A549 (cell line): Measurements from ENCODE around the gene USH1C. TPM values are rescaled to one million over a fixed set of nuclear protein-coding genes. Genes with fewer than 3 reads are reported as not detected.

Source experiments
- ATAC-seq, 2 experiments: fragments of 200-7000 bp in 1 of 2; fragments of >200 bp in 1 of 2; cut with Nextera tagmentation in 1 of 2; cut with Tn5 transposase in 1 of 2; 3 replicates each; pipeline versions ENCODE4 v1.8.0 to v1.9.1; 2018 to 2020; ENCODE audit warnings: mild to moderate bottlenecking in 1 of 2, moderate library complexity in 1 of 2
- CTCF ChIA-PET: fragments of 300-600 bp; sonication (Branson Sonifier 250); formaldehyde crosslinking; extraction: SDS; loops from one replicate; lab custom pipeline; 2021; ENCODE audit warnings: antibody characterized with exemption, inconsistent platforms; lab: Yijun Ruan, JAX
- POLR2A ChIA-PET: fragments of 350-600 bp; formaldehyde crosslinking; extraction: SDS; loops from one replicate; lab custom pipeline; 2021; ENCODE audit warnings: antibody characterized with exemption, inconsistent platforms; lab: Yijun Ruan, JAX
- DNase-seq, 2 experiments: peaks; one replicate each; pipeline versions ENCODE4 v3.0.0 to v3.0.0-alpha.2; 2011 to 2016; ENCODE audit warnings: low read depth in 1 of 2, low spot score in 1 of 2
- FAIRE-seq: peaks from 2 replicates; lab custom pipeline; 2011; peaks lifted over from hg19 to GRCh38; lab: Jason Lieb, UNC
- H3K27ac ChIP-seq, 2 experiments: fragments of >200 bp; sonication (Bioruptor Twin); formaldehyde crosslinking; 3 replicates each; pipeline ENCODE4 v1.5.1; 2016 to 2017
- H3K4me1 ChIP-seq: fragments of >200 bp; sonication (Bioruptor Twin); formaldehyde crosslinking; 3 replicates; pipeline ENCODE4 v1.6.1; 2016
- H3K4me2 ChIP-seq: fragments of >200 bp; sonication (Bioruptor Twin); formaldehyde crosslinking; 3 replicates; pipeline ENCODE4 v1.6.1; 2016
- H3K4me3 ChIP-seq: fragments of >200 bp; sonication (Bioruptor Twin); formaldehyde crosslinking; 3 replicates; pipeline ENCODE4 v1.5.1; 2016
- H3K9me3 ChIP-seq: fragments of >200 bp; sonication (Bioruptor Twin); formaldehyde crosslinking; 3 replicates; pipeline ENCODE4 v1.6.1; 2016
- BHLHE40 ChIP-seq: IDR thresholded peaks from 2 replicates; pipeline ENCODE4 v1.6.1; 2012; ENCODE audit warnings: low read depth, low read length, inconsistent platforms
- CBX2 ChIP-seq: fragments of 200-600 bp; sonication (generic); IDR thresholded peaks from 2 replicates; pipeline ENCODE4 v1.6.1; 2016; ENCODE audit warnings: low read depth, mild to moderate bottlenecking, borderline replicate concordance
- CBX8 ChIP-seq: fragments of 200-600 bp; sonication (generic); IDR thresholded peaks from 2 replicates; pipeline ENCODE4 v1.6.1; 2016
- CEBPB ChIP-seq, 2 experiments: fragments of >200 bp in 1 of 2; sonication (Bioruptor Twin) in 1 of 2; formaldehyde crosslinking in 1 of 2; IDR thresholded peaks; 2 replicates each; pipeline ENCODE4 v1.6.1; 2012 to 2016
- CTCF ChIP-seq: fragments of >200 bp; sonication (Bioruptor Twin); formaldehyde crosslinking; IDR thresholded peaks from 3 replicates; pipeline ENCODE4 v1.5.1; 2016
- E2F6 ChIP-seq: IDR thresholded peaks from 2 replicates; pipeline ENCODE4 v1.6.1; 2012; ENCODE audit warnings: low read depth, borderline replicate concordance
- EHF ChIP-seq: fragments of 250-450 bp; sonication (Bioruptor Pico); IDR thresholded peaks from 2 replicates; pipeline ENCODE4 v1.5.0; 2020; ENCODE audit warnings: mild to moderate bottlenecking
- EHMT2 ChIP-seq: fragments of 200-600 bp; sonication (generic); IDR thresholded peaks from 2 replicates; pipeline ENCODE4 v1.6.1; 2016; ENCODE audit warnings: antibody characterized with exemption, low read depth, mild to moderate bottlenecking, moderate library complexity
- ELK1 ChIP-seq: fragments of 150-350 bp; IDR thresholded peaks from 2 replicates; pipeline ENCODE4 v1.6.1; 2014; ENCODE audit warnings: low read depth, mild to moderate bottlenecking, low read length
- EP300 ChIP-seq, 2 experiments: fragments of >200 bp; sonication (Bioruptor Twin); formaldehyde crosslinking; IDR thresholded peaks; 2 replicates in 1 of 2; 3 replicates in 1 of 2; pipeline ENCODE4 v1.6.1; 2016 to 2017
- ESRRA ChIP-seq: fragments of 150-350 bp; IDR thresholded peaks from 2 replicates; pipeline ENCODE4 v1.6.1; 2014; ENCODE audit warnings: mild to moderate bottlenecking, low read length, borderline replicate concordance
- FOSB ChIP-seq: fragments of 250-450 bp; sonication (Bioruptor Pico); IDR thresholded peaks from 2 replicates; pipeline ENCODE4 v1.5.0; 2020; ENCODE audit warnings: mild to moderate bottlenecking, moderate library complexity
- HDAC2 ChIP-seq: fragments of 200-600 bp; sonication (generic); IDR thresholded peaks from 2 replicates; pipeline ENCODE4 v1.6.1; 2016
- HES2 ChIP-seq: fragments of >200 bp; sonication (Bioruptor Twin); formaldehyde crosslinking; IDR thresholded peaks from 2 replicates; pipeline ENCODE4 v1.6.1; 2016
- HEYL ChIP-seq: fragments of 250-450 bp; sonication (Bioruptor Pico); IDR thresholded peaks from 2 replicates; pipeline ENCODE4 v1.8.0; 2021; ENCODE audit warnings: mild to moderate bottlenecking, moderate library complexity
- HOXB13 ChIP-seq: fragments of 250-450 bp; sonication (Bioruptor Pico); IDR thresholded peaks from 2 replicates; pipeline ENCODE4 v1.5.0; 2020; ENCODE audit warnings: low read depth, mild to moderate bottlenecking, moderate library complexity
- JUN ChIP-seq, 2 experiments: fragments of >200 bp; sonication (Bioruptor Twin); formaldehyde crosslinking; IDR thresholded peaks; 2 replicates in 1 of 2; 3 replicates in 1 of 2; pipeline ENCODE4 v1.6.1; 2016 to 2017
- JUNB ChIP-seq: fragments of >200 bp; sonication (Bioruptor Twin); formaldehyde crosslinking; IDR thresholded peaks from 2 replicates; pipeline ENCODE4 v1.6.1; 2016
- KDM1A ChIP-seq: fragments of 200-600 bp; sonication (generic); IDR thresholded peaks from 2 replicates; pipeline ENCODE4 v1.6.1; 2016; ENCODE audit warnings: low read depth, mild to moderate bottlenecking
- MAFK ChIP-seq: fragments of 450-650 bp; IDR thresholded peaks from 2 replicates; pipeline ENCODE4 v1.6.1; 2014; ENCODE audit not compliant: partially characterized antibody
- MAX ChIP-seq: IDR thresholded peaks from 2 replicates; pipeline ENCODE4 v1.6.1; 2012
- NPAS2 ChIP-seq: fragments of 250-450 bp; sonication (Bioruptor Pico); IDR thresholded peaks from 2 replicates; pipeline ENCODE4 v1.8.0; 2022; ENCODE audit warnings: mild to moderate bottlenecking, moderate library complexity, borderline replicate concordance
- PBX3 ChIP-seq: IDR thresholded peaks from 2 replicates; pipeline ENCODE4 v1.6.1; 2012
- POLR2A ChIP-seq: IDR thresholded peaks from 2 replicates; pipeline ENCODE4 v1.6.1; 2012; ENCODE audit warnings: mild to moderate bottlenecking, low read length
- RAD21 ChIP-seq, 2 experiments: fragments of >200 bp in 1 of 2; sonication (Bioruptor Twin) in 1 of 2; formaldehyde crosslinking in 1 of 2; IDR thresholded peaks in 1 of 2; conservative IDR thresholded peaks in 1 of 2; 2 replicates in 1 of 2; 3 replicates in 1 of 2; pipeline ENCODE4 v1.6.1; 2012 to 2018; ENCODE audit warnings: inconsistent platforms in 1 of 2
- RCOR1 ChIP-seq: fragments of 150-350 bp; IDR thresholded peaks from 2 replicates; pipeline ENCODE4 v1.6.1; 2014; ENCODE audit warnings: antibody characterized with exemption, low read length, low read depth
- SMC3 ChIP-seq: fragments of >200 bp; sonication (Bioruptor Twin); formaldehyde crosslinking; IDR thresholded peaks from 3 replicates; pipeline ENCODE4 v1.6.1; 2018; ENCODE audit warnings: inconsistent platforms
- USF2 ChIP-seq: fragments of 450-650 bp; IDR thresholded peaks from 2 replicates; pipeline ENCODE4 v1.6.1; 2014; ENCODE audit warnings: antibody characterized with exemption
- ZSCAN20 ChIP-seq: fragments of 250-450 bp; sonication (Bioruptor Pico); IDR thresholded peaks from 2 replicates; pipeline ENCODE4 v1.8.0; 2022; ENCODE audit warnings: mild to moderate bottlenecking, moderate library complexity
- WGBS: methylation state at CpG from one replicate; pipeline ENCODE4 v1.1.6; 2017; ENCODE audit errors: missing lambda C conversion rate; 5-methylcytosine and 5-hydroxymethylcytosine counted together
- polyA plus RNA-seq, 4 experiments: library from polyadenylated mRNA; depleted of rRNA in 3 of 4; stranded (reverse); fragments of >200 nt; fragmentation: RNase III in 1 of 4; extraction: RNeasy Plus Mini Kit Qiagen cat#74134 plus additional on column Dnase treatment in 1 of 4; gene quantifications; 2 replicates in 3 of 4; 3 replicates in 1 of 4; pipeline ENCODE4 v1.2.3, GENCODE V29; 2011 to 2017

Gene USH1C
- polyA plus RNA-seq, 2 of the 4 experiments (the other 2 are of a cell fraction): 3.2 to 8.6 TPM

GRCh38 chr11:17490938-17491337 is 53.3 kb downstream of the USH1C start (continued):
- TF ChIP-seq E2F6: no peak
- no peak for TF ChIP-seq PBX3
- TF ChIP-seq EHMT2: no peak
- TF ChIP-seq JUNB: no peak
- no peak for TF ChIP-seq JUN (IDR thresholded peaks at IDR 0.05)
- no peak for TF ChIP-seq HDAC2

- TF ChIP-seq HES2 (no peak), HEYL (CRISPR knock-in tag) (no peak), FOSB (CRISPR knock-in tag) (no peak), RCOR1 (no peak), ESRRA (no peak), ZSCAN20 (CRISPR knock-in tag) (no peak), SMC3 (no peak), ELK1 (no peak), CBX2 (no peak), MAX (no peak), EP300 (IDR thresholded peaks at IDR 0.05) (no peak)
- CTCF ChIA-PET: interaction anchor here (3.0 to 45.8 kb wide), 4 partner anchors 15 to 107 kb away, joined by 14 to 1119 read pairs (median 58); partner anchors contain the start of gene KCNJ11
- no peak for DNase-seq
- no peak for ATAC-seq
- Histone ChIP-seq H3K27ac (no peak overlapping the region), H3K4me1 (no peaks in the 10 kb centered on the region), H3K4me3 (no peak overlapping the region), H3K9me3 (no peaks in the 10 kb centered on the region), H3K4me2 (no peak overlapping the region)
- WGBS: 67% methylated on average over 6 of the region's 6 CpGs
- FAIRE-seq: no peak
- POLR2A ChIA-PET: no interaction called here
These were observed 54.0 kb downstream of the USH1C start for GRCh38 chr11:17490232-17490631.

GRCh38 chr11:17489751-17490150 is 54.5 kb downstream of the USH1C start:
- WGBS: 44% methylated on average over 5 of the region's 5 CpGs
- Histone ChIP-seq H3K4me1 (no peaks in the 10 kb centered on the region), H3K4me2 (no peak overlapping the region), H3K4me3 (no peak overlapping the region), H3K9me3 (no peaks in the 10 kb centered on the region), H3K27ac (no peak overlapping the region)
- FAIRE-seq (no peak), DNase-seq (no peak), ATAC-seq (no peak)
- TF ChIP-seq KDM1A (no peak), RAD21 (conservative IDR thresholded peaks at IDR 0.05 in 1 of 2, IDR thresholded peaks at IDR 0.05 in 1 of 2) (no peak), CTCF (no peak), EHF (CRISPR knock-in tag) (no peak), CEBPB (IDR thresholded peaks at IDR 0.05) (no peak), BHLHE40 (no peak), E2F6 (no peak), MAFK (no peak), USF2 (no peak), HES2 (no peak), POLR2A (no peak), HOXB13 (CRISPR knock-in tag) (no peak), NPAS2 (CRISPR knock-in tag) (no peak), CBX2 (no peak), CBX8 (no peak)
- ChIA-PET POLR2A (no interaction called here), CTCF (interaction anchor here (0.6 to 5.5 kb wide), 5 partner anchors 9 to 374 kb away, joined by 3 to 31 read pairs (median 7); no protein-coding TSS in a partner anchor)
